ENCODE measurements around the gene EPN3. TPM values are rescaled to one million over a fixed set of nuclear protein-coding genes. Genes with fewer than 3 reads are reported as not detected.

EPN3 gene
- total and polyA plus RNA-seq, 2 experiments from 2014 or later = 2.3 to 7.7 TPM

- no peak overlapping the region for H3K27ac ChIP-seq (ENCODE audit: low read depth)
- no peak overlapping the region for H2AFZ ChIP-seq
- no peaks in the 10 kb centered on the region for H3K36me3 ChIP-seq (ENCODE audit: insufficient read depth)
- peaks cover 8% of the 10 kb centered on the region for H3K27me3 Mint-ChIP-seq (ENCODE audit: insufficient read depth, low read depth, poor library complexity)
- no peak for DNase-seq (ENCODE audit: low spot score)
- no peak overlapping the region for H3K4me3 ChIP-seq
- H3K9me2 ChIP-seq (ENCODE audit: insufficient read depth) = no peaks in the 10 kb centered on the region
- TF ChIP-seq CTCF (conservative IDR thresholded peaks at IDR 0.05; ENCODE audit: low read depth in 2 of 2) (no peak), ZNF331 (CRISPR knock-in tag; IDR thresholded peaks at IDR 0.05; ENCODE audit: low read depth) (no peak), NANOG (IDR thresholded peaks at IDR 0.05; ENCODE audit: borderline replicate concordance) (no peak), CREB1 (CRISPR knock-in tag; IDR thresholded peaks at IDR 0.05; ENCODE audit: low read depth) (no peak), POLR2AphosphoS5 (IDR thresholded peaks at IDR 0.05; ENCODE audit: low read depth) (no peak), REST (IDR thresholded peaks at IDR 0.05; ENCODE audit: unreplicated experiment) (no peak), ZNF462 (CRISPR knock-in tag; IDR thresholded peaks at IDR 0.05) (no peak), ZNF114 (CRISPR knock-in tag; IDR thresholded peaks at IDR 0.05) (no peak), STAT1 (IDR thresholded peaks at IDR 0.05; ENCODE audit: unreplicated experiment) (no peak), EZH2phosphoT487 (IDR thresholded peaks at IDR 0.05; ENCODE audit: unreplicated experiment) (no peak), EZH2 (IDR thresholded peaks at IDR 0.05; ENCODE audit: low read depth, unreplicated experiment) (no peak), ETS1 (IDR thresholded peaks at IDR 0.05) (no peak), JUNB (IDR thresholded peaks at IDR 0.05; ENCODE audit: unreplicated experiment) (no peak)
- H3F3A ChIP-seq (replicated peaks; ENCODE audit: low read depth) = peaks cover 6% of the 10 kb centered on the region; the same call in 1 of the 2 replicates
- no peaks in the 10 kb centered on the region; the same call in 1 of the 2 replicates for H3K27me3 ChIP-seq (ENCODE audit: insufficient read depth)
- no peaks in the 10 kb centered on the region for H3K79me2 ChIP-seq (replicated peaks; ENCODE audit: insufficient read depth)
- H3K9me3 Mint-ChIP-seq = no peaks in the 10 kb centered on the region
- no peak overlapping the region for H3K4me2 ChIP-seq
- H3K27ac Mint-ChIP-seq = no peak overlapping the region
- H4K20me1 ChIP-seq (replicated peaks; ENCODE audit: insufficient read depth) = no peaks in the 10 kb centered on the region
- H3K4me1 Mint-ChIP-seq = peaks cover 34% of the 10 kb centered on the region
- H3K4me1 ChIP-seq (ENCODE audit: insufficient read depth) = peaks cover 8% of the 10 kb centered on the region; the same call in 1 of the 2 replicates
- H3K36me3 Mint-ChIP-seq (ENCODE audit: low read depth) = peaks cover 2% of the 10 kb centered on the region; the same call in 1 of the 3 replicates
- no peak overlapping the region for H3K4me3 Mint-ChIP-seq
- ATAC-seq = no peak
Measured at GRCh38 chr17:50511058-50511457, 21.5 kb upstream of the EPN3 start.
